ENCODE results near the gene PELI2.
"Not testable (repeated sequence)": the region's sequence is repeated elsewhere in the genome, so short reads cannot be mapped to it uniquely, and the experiment has no call there.

Gene PELI2

GRCh38 chr14:56138928-56139327 lies 20.7 kb downstream of the PELI2 start:
- DNase-seq (ENCODE audit: extremely low read depth in 1 of 2, low read depth in 1 of 2), result no peak

GRCh38 chr14:56142314-56142713 lies 24.1 kb downstream of the PELI2 start:
- no peak for DNase-seq (ENCODE audit: extremely low read depth in 1 of 2, low read depth in 1 of 2)

DNA sequence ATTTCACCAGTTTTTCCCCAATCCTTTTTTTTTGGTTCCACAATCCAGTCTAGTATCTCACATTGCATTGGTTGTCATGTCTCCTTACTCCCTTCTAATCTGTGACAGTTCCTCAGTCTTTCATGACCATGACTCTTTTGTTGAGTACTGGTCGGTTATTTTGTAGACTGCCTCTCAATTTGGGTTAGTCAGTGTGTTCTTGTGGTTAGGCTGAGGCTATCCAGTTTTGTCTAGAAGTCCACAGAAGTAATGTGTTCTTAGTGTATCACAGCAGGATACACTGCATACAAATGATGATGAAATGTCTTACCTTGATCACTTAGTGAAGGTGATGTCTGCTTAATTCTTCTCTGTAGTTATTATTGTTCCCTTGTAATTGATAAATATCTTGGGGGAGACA lies 24.8 kb downstream of the PELI2 start:
- DNase-seq (ENCODE audit: extremely low read depth in 1 of 2, low read depth in 1 of 2), result no peak

- no peak for DNase-seq (ENCODE audit: extremely low read depth in 1 of 2, low read depth in 1 of 2)
These were observed 26.0 kb downstream of the PELI2 start for GRCh38 chr14:56144176-56144575.

- DNase-seq (ENCODE audit: extremely low read depth in 1 of 2, low read depth in 1 of 2), result no peak
These were observed 27.1 kb downstream of the PELI2 start for GRCh38 chr14:56145181-56145769.

- DNase-seq (ENCODE audit: extremely low read depth in 1 of 2, low read depth in 1 of 2), result no peak
These were observed 27.8 kb downstream of the PELI2 start for GRCh38 chr14:56145965-56146364.

- no peak for DNase-seq (ENCODE audit: extremely low read depth in 1 of 2, low read depth in 1 of 2)
These were observed 29.2 kb downstream of the PELI2 start for GRCh38 chr14:56147449-56147848.

- DNase-seq (ENCODE audit: extremely low read depth in 1 of 2, low read depth in 1 of 2), result no peak
These were observed 30.0 kb downstream of the PELI2 start for GRCh38 chr14:56147986-56148901.

- DNase-seq (ENCODE audit: extremely low read depth in 1 of 2, low read depth in 1 of 2), result no peak
These were observed 30.9 kb downstream of the PELI2 start for GRCh38 chr14:56149151-56149550.

- no peak for DNase-seq (ENCODE audit: extremely low read depth in 1 of 2, low read depth in 1 of 2)
These were observed 31.8 kb downstream of the PELI2 start for GRCh38 chr14:56149995-56150394.

DNA sequence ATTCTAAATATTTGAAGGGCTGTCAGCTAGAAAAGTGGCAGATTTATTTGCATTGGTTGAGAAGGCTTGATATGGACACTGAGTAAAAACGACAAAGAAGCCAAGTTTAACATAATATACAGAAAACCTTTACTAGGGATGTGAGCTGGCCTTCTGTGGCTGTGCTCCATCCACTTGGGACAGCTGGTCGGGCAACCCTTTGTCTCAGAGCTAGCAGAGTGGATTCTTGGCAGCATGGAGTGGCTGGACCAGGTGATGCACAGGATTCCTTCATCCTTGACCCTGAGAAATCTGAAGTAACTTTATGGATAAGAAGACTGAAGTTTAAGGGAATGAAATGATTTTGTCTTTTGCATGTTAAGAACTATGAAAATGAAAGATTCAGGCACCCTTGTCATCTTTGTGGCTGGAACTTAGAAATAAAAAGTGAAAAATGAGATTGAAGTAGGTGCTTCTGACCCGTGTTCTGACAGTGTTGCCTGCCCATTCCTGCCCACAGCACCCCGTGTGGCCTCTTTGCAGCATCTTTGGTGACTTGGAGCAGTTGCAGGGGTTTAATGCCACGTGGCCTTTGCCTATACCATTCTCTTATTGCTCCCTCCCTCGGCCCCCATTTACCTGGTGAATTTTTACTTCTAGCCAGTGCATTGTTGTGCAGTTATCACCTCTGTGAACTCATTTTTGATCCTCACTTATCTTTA lies 32.6 kb downstream of the PELI2 start:
- no peak for DNase-seq (ENCODE audit: extremely low read depth in 1 of 2, low read depth in 1 of 2)

DNA sequence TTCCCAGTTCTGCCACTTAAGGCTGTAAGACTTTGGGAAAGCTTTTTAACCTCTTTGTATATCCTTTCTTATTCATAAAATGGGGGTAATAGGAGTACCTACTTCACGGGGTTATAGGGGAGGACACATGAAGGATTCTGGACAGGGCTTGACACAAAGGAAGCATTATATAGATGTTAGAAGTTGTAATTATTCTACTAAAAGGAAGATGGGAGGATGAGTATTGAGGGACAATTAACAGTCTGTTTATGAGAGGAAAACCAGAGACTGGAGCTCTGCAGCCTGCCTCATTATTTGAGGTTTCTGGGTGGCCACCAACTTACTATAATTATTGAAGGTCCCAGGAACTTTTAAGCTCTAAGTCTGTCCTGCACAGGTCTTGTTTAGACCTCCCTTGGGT lies 34.0 kb downstream of the PELI2 start:
- no peak for DNase-seq (ENCODE audit: extremely low read depth in 1 of 2, low read depth in 1 of 2)

GRCh38 chr14:56153267-56153666 lies 35.1 kb downstream of the PELI2 start:
- no peak for DNase-seq (ENCODE audit: extremely low read depth in 1 of 2, low read depth in 1 of 2)

DNA sequence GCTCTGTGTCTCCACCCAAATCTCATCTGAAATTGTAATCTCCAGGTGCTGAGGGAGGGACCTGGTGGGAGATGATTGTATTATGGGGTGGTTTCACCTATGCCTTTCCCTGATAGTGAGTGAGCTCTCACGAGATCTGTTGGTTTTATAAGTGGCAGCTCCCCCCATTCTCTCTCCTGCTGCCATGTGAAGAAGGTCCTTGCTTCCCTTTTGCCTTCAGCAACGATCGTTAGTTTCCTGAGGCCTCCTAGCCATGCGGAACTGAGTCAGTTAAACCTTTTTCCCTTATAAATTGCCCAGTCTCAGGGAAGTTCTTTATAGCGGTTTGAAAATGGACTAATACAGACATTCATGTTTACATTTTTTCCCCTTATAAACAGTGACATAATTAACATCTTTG lies 36.1 kb downstream of the PELI2 start:
- no peak for DNase-seq (ENCODE audit: extremely low read depth in 1 of 2, low read depth in 1 of 2)

GRCh38 chr14:56156096-56156495 lies 37.9 kb downstream of the PELI2 start:
- DNase-seq (ENCODE audit: extremely low read depth in 1 of 2, low read depth in 1 of 2), result no peak

DNA sequence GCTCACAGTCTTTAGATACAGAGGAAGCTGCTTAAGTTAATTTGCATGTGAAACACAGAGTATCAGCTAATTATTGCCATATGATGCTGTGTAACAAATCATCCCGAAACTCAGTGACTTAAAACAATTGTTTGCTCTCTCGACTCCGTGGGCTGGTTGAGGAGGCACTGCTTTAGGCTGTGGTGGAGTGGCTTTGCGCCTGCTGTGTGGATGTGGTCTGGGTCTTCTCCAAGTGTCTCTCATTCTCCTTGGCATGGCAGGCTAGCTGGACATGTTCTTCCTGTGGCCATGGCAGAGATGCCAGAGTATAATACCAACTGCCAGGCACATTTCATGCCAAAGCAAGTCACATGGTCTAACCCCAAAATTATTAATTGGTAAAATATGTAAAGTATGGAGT lies 40.9 kb downstream of the PELI2 start:
- no peak for DNase-seq (ENCODE audit: extremely low read depth in 1 of 2, low read depth in 1 of 2)

GRCh38 chr14:56160088-56160487 lies 41.9 kb downstream of the PELI2 start:
- DNase-seq (ENCODE audit: extremely low read depth in 1 of 2, low read depth in 1 of 2), result no peak

GRCh38 chr14:56161658-56162057 lies 43.4 kb downstream of the PELI2 start:
- DNase-seq (ENCODE audit: extremely low read depth in 1 of 2, low read depth in 1 of 2), result no peak

- no peak for DNase-seq (ENCODE audit: extremely low read depth in 1 of 2, low read depth in 1 of 2)
These were observed 44.3 kb downstream of the PELI2 start for GRCh38 chr14:56162476-56162875.

GRCh38 chr14:56166579-56166978 lies 48.4 kb downstream of the PELI2 start:
- not testable (repeated sequence) for DNase-seq (ENCODE audit: extremely low read depth in 1 of 2, low read depth in 1 of 2)

DNA sequence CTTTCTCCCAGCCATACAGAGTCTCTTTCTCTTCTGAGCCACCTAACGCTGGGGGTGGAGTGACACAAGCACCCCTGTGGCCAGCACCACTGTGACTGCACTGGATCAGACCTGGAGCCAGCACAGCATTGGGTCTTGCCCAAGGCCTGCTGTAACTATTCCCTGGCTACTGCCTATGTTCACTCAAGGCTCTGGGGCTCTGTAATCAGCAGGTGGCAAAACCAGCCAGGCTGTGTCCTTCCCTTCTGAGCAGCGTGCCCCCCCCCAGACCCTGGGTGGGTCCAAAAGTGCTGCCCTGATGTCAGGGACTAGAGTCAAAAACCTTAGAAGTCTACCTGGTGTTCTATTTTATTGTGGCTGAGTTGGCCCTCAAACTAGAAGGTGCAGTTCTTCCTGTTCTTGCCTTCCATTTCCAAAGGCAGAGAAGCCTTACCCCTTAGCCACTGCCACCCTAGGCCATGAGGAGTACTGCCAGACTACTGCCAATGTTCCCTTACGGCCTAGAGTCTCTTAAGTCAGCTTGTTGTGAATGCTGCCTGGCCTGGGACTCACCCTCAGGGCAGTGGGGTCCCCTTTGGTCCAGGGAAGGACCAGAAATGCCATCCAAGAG lies 49.9 kb downstream of the PELI2 start:
- no peak for DNase-seq (ENCODE audit: extremely low read depth in 1 of 2, low read depth in 1 of 2)
